ENCODE results near the gene GPR143.

DNA sequence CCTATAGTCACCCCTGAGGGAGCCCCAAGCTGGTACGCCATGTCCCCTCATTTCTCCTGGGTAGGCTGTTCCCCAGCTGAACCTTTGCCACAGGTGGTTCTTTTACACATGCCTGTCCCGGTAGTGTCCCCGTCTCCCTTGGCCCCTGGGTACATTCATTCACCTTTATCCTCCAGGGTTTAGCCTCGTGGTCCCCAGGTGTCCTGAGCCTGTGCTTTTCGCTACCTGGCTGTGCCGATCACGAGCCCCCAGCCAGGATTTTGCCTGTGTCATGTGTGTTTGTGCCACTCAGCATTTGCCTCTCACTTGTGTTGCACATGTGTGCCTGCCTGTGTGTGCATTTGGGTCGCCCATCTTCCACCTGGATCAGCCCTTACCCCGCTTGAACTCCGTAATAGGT lies 57.6 kb downstream of the GPR143 start:
- TF ChIP-seq POLR2A (IDR thresholded peaks at IDR 0.05; ENCODE audit: low read depth, low read length) (no peak), CTCF (conservative IDR thresholded peaks at IDR 0.05; ENCODE audit: low read depth, low read length) (no peak), CEBPB (IDR thresholded peaks at IDR 0.05; ENCODE audit: low read depth, low read length) (no peak), NFE2L2 (IDR thresholded peaks at IDR 0.05; ENCODE audit: low read depth, low read length) (no peak), RAD21 (IDR thresholded peaks at IDR 0.05; ENCODE audit: low read length) (no peak), RFX5 (IDR thresholded peaks at IDR 0.05; ENCODE audit: low read depth, low read length) (no peak), BHLHE40 (IDR thresholded peaks at IDR 0.05; ENCODE audit: low read depth, low read length) (no peak), RCOR1 (IDR thresholded peaks at IDR 0.05; ENCODE audit: insufficient replicate concordance, low read length) (no peak), FOS (IDR thresholded peaks at IDR 0.05; ENCODE audit: low read depth, low read length) (no peak), MAZ (IDR thresholded peaks at IDR 0.05; ENCODE audit: borderline replicate concordance, low read depth, low read length) (no peak)
- TF ChIP-seq, protein P1, sequence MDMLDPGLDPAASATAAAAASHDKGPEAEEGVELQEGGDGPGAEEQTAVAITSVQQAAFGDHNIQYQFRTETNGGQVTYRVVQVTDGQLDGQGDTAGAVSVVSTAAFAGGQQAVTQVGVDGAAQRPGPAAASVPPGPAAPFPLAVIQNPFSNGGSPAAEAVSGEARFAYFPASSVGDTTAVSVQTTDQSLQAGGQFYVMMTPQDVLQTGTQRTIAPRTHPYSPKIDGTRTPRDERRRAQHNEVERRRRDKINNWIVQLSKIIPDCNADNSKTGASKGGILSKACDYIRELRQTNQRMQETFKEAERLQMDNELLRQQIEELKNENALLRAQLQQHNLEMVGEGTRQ (IDR thresholded peaks at IDR 0.05; ENCODE audit: low read depth, low read length): no peak
- TF ChIP-seq, protein P2, sequence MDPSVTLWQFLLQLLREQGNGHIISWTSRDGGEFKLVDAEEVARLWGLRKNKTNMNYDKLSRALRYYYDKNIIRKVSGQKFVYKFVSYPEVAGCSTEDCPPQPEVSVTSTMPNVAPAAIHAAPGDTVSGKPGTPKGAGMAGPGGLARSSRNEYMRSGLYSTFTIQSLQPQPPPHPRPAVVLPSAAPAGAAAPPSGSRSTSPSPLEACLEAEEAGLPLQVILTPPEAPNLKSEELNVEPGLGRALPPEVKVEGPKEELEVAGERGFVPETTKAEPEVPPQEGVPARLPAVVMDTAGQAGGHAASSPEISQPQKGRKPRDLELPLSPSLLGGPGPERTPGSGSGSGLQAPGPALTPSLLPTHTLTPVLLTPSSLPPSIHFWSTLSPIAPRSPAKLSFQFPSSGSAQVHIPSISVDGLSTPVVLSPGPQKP (IDR thresholded peaks at IDR 0.05; ENCODE audit: borderline replicate concordance, low read depth, low read length): no peak
